GM19238 (cell line): ENCODE data around the gene CALCOCO2.
A peak's percentile ranks its signal among the peaks of the same experiment; 100 is the strongest.
"Not testable (repeated sequence)": the region's sequence is repeated elsewhere in the genome, so short reads cannot be mapped to it uniquely, and the experiment has no call there.

Source experiments
- DNase-seq: peaks from one replicate; pipeline ENCODE4 v3.0.0; 2011; ENCODE audit warnings: low spot score; ENCODE audit not compliant: insufficient read length

The CALCOCO2 gene

DNA sequence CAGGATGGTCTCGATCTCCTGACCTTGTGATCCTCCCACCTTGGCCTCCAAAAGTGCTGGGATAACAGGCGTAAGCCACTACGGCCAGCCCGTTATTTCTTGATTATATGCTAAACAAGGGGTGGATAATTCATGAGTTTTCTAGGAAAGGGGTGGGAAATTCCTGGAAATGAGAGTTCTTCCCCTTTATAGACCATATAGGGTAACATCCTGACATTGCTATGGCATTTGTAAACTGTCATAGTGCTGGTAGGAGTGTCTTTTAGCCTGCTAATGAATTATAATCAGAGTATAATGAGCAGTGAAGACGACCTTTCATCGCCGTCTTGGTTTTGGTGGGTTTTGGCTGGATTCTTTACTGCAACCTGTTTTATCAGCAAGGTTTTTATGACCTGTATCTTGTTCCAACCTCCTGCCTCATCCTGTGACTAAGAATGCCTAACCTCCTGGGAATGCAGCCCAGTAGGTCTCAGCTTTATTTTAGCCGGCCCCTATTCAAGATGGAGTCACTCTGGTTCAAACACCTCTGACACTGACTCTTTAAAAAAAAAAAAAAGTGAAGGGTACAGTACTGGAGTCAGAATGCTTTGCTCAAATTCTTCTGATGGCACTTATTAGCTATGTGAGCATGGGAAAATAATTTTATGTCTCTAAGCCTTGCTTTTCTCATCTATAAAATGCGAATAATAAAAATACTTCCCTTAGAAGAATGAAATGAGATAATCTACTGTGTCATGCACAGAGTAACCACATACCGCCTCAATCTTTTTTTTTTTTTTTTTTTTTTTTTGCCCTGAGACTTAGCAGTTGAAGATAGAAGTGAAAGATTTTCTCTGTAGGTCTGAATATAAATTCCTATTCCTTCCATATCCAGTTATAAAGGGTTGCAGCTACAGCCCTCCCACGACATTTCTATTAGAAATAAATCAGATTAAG is 5.1 kb upstream of the CALCOCO2 start:
- DNase-seq, result no peak

DNA sequence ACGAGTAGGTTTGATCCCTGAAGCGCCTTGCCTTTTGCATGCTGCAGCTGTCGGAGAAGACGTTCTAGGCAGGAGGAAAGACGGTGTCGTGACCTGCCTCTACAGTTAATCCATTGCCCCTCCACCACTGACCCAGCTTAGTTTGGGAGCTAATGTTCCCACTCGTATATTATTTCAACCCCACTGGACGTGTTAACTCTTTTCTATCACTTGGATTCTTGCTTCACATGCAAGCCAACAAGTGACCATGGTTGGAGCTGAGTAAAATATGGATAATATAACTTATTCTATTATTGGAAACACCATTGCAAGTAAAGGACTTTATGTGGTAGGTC is 681 bp downstream of the CALCOCO2 start:
- no peak for DNase-seq

DNA sequence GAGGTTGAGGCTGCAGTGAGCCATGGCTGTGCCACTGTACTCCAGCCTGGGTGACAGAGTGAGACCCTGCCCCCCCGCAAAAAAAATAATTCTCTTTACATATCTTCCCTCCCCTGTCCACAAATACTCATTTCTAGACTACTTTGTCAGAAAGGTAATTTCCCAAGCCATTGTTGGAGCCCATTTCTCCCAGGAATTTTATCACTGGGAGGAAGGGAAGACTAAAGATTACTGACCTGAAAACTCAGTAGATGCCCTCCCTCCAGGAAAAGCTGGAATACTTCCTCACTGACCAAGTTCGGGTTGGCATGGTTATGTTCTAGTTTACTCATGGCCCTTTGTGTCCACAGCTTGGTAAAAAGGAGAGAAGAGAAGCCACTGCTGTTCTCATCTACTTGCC is 4.1 kb downstream of the CALCOCO2 start:
- no peak for DNase-seq

- DNase-seq, result no peak
Measured at GRCh38 chr17:48835971-48836370, 5.1 kb downstream of the CALCOCO2 start.

GRCh38 chr17:48837458-48837857 is 6.6 kb downstream of the CALCOCO2 start:
- not testable (repeated sequence) for DNase-seq

GRCh38 chr17:48840441-48840840 is 9.6 kb downstream of the CALCOCO2 start:
- no peak for DNase-seq

- DNase-seq, result peak; percentile 32
Measured at GRCh38 chr17:48841395-48841831, 10.6 kb downstream of the CALCOCO2 start.

GRCh38 chr17:48842746-48843145 is 11.9 kb downstream of the CALCOCO2 start:
- DNase-seq, result no peak

DNA sequence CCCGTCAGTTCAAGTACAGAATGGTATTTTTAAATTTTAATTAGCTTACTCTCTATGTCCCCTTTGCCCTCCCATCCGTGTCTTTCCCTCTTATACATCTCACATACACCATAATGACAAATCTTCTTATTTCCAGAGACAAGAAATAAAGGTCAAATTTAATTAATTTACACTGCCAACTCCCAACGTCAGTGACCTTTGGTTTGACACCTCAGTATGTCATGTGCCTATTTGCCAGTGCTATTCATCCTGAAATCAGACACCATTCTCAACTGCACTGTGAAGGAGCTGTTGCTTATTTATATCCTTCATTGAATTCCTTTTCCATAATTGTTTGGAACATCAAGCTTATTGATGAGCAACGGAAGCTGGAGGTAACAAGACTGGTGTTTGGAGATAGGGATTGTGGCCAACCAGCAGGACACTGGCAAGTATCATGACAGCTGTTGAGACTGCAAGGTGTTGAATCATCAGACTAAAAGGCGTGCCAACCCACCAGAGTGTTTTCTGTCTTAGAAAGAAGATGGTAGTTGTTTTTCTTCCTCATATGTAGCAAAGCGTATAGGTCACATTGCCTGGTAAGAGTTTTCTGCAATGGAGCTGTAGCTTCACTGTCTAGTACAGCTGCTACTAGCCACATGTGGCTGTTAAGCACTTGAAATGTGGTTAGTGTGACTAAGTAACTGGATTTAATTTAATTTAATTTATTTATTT is 12.5 kb downstream of the CALCOCO2 start:
- DNase-seq, result no peak

GRCh38 chr17:48850792-48851323 is 20.0 kb downstream of the CALCOCO2 start:
- no peak for DNase-seq

- DNase-seq, result no peak
Measured at GRCh38 chr17:48854774-48855476, 24.1 kb downstream of the CALCOCO2 start.

DNA sequence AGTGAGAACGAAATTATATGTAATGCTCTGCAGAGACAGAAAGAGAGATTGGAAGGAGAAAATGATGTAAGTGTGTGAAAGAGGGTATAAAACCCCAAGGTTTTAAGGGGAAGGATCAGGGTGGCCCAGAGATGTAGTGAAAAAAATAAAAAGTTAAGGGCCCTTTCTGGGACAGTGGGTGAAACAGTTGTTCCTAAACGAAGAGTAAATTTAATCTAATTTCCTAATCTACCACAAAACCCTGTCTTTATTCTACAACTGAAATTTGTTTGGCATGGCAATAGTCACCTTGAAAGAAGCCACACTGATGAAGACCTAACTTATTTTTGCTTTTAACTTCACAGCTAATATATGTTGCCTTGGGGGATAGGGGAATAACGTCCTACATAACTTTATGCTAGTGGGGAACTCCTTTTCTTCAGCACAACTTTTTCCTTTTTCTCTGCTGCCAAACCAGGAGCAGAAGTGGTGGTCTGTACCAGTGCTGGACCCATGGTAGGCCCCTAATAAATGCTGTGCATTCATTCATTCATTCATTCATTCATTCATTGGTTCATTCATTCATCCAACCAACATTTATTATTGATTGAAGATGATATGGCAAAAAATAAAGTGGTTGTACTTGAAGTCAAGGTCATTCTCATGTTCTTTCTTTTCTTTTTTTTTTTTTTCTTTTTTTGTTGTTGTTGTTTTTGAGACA is 25.4 kb downstream of the CALCOCO2 start:
- DNase-seq, result no peak

GRCh38 chr17:48860034-48860433 is 29.2 kb downstream of the CALCOCO2 start:
- DNase-seq, result no peak

- DNase-seq, result no peak
Measured at GRCh38 chr17:48860456-48860855, 29.6 kb downstream of the CALCOCO2 start.

DNA sequence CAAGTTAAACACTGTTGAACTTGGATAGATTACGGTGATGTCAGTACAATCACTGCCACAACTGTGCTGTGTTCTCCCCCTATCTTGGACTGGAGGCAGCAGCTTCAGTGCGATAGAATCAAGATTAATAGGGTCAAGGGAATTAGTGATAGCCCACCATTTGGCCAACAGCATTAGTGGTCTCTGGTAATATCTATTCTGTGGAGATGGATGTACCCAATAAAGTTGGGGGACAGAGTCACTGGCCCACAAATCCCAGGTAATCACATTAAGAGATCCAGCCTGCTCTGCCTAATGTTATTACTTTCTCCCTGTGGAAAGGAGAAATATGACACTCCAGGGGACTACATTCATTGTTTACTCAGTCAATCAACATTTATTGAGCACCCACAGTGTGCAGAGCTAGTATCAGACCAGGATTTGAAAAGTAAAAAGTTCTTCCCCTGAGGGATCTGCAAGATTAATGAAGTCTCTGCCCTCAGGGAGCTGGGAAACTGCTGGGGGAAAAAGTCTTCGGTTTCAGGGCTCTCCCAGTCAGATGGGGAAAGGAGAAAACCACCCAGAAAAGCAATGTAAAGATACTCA is 38.2 kb downstream of the CALCOCO2 start:
- DNase-seq, result no peak

DNA sequence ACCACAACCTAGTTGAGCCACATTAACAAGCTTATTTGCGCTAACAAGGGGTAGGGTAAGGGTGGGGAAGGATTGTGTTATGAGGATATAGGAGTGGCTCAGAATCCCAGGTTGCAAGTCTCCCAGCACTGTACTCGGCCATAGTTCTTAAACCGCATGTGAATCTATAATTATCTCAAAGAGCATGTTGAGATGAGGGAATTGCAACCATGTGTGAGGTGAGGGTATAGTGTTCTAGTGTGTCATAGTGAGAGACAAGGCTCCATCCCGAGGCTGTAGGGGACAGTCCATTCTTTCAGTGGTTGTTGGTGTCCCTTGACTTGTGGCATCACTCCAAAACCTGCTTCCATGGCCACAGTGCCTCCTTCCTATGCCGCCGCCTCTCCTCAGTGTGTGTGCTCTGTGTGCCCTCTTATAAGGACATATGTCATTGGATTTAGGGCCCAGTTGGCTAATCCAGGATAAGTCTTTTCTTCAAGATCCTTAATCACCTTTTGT is 39.0 kb downstream of the CALCOCO2 start:
- DNase-seq, result no peak

GRCh38 chr17:48871035-48871550 is 40.3 kb downstream of the CALCOCO2 start:
- no peak for DNase-seq

GRCh38 chr17:48871551-48872351 is 40.9 kb downstream of the CALCOCO2 start:
- DNase-seq, result no peak

DNA sequence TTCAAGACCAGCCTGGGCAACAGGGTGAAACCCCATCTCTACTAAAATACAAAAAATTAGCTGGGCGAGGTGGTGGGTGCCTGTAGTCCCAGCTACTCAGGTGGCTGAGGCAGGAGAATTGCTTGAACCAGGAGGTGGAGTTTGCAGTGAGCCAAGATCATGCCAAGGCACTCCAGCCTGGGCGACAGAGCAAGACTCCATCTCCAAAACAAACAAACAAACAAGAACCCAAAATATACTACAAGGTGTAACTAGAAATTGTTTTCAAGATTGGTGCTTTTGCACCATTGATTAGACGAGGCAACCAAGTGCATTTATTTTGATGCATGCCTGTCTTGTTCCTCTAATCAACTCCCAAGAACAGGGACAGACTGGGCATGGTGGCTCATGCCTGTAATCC is 41.6 kb downstream of the CALCOCO2 start:
- not testable (repeated sequence) for DNase-seq
